Gastroesophageal sphincter (tissue), 4 donors: ENCODE data around the gene CGNL1. TPM values are rescaled to one million over a fixed set of nuclear protein-coding genes. Genes with fewer than 3 reads are reported as not detected.

Experiments
- ATAC-seq: fragments of 150-250 bp; one replicate; pipeline ENCODE4 v1.9.1; 2016; ENCODE audit warnings: mild to moderate bottlenecking, moderate library complexity
- H3K27ac ChIP-seq, 4 donors: fragments of 200-600 bp; sonication (generic) in 3 of 4; 1 replicate in 3 of 4; 2 replicates in 1 of 4; pipeline ENCODE4 v1.5.1; 2016 to 2019
- H3K27me3 ChIP-seq: fragments of 200-600 bp; sonication (generic); one replicate; pipeline ENCODE4 v1.5.1; 2019
- H3K36me3 ChIP-seq, 2 donors: fragments of 200-600 bp; sonication (generic); one replicate each; pipeline ENCODE4 v1.5.1; 2019; ENCODE audit warnings: control low read depth in 1 of 2
- H3K4me1 ChIP-seq, 3 donors: fragments of 200-600 bp; sonication (generic); 1 replicate in 2 of 3; 2 replicates in 1 of 3; pipeline ENCODE4 v1.5.1; 2016 to 2019; ENCODE audit warnings: control low read depth in 2 of 3
- H3K4me3 ChIP-seq, 2 donors: fragments of 200-600 bp; sonication (generic); one replicate each; pipeline ENCODE4 v1.5.1; 2019; ENCODE audit warnings: mild to moderate bottlenecking in 1 of 2, moderate library complexity in 1 of 2
- H3K9me3 ChIP-seq, 3 donors: fragments of 200-600 bp; sonication (generic); one replicate each; pipeline ENCODE4 v1.5.1; 2017 to 2019; ENCODE audit warnings: control low read depth in 2 of 3
- EP300 ChIP-seq: sonication (generic); formaldehyde crosslinking; IDR thresholded peaks from one replicate; pipeline ENCODE4 v1.6.1; 2017; ENCODE audit warnings: antibody characterized with exemption, mild to moderate bottlenecking
- POLR2A ChIP-seq, 2 donors: fragments of 450-650 bp; IDR thresholded peaks; one replicate each; pipeline ENCODE4 v1.6.1; 2017; ENCODE audit warnings: antibody characterized with exemption in 2 of 2, mild to moderate bottlenecking in 2 of 2, moderate library complexity in 1 of 2
- POLR2AphosphoS5 ChIP-seq: sonication (generic); formaldehyde crosslinking; IDR thresholded peaks from one replicate; pipeline ENCODE4 v1.6.1; 2017; ENCODE audit warnings: antibody characterized with exemption
- WGBS, 2 donors: methylation state at CpG; one replicate each; pipeline ENCODE4 v1.1.5; 2018; ENCODE audit warnings: low coverage in 1 of 2; 5-methylcytosine and 5-hydroxymethylcytosine counted together
- total RNA-seq, 4 donors: library from RNA; depleted of rRNA; stranded (reverse); fragments of >200 nt; gene quantifications; one replicate each; pipeline ENCODE4 v1.1.0, GENCODE V29; 2016
- TF ChIP-seq, protein P1 (sequence below), 4 experiments: fragments of 200-600 bp in 2 of 4; fragments of 450-650 bp in 2 of 4; sonication (generic) in 1 of 4; IDR thresholded peaks; one replicate each; pipeline ENCODE4 v1.5.1; 2017 to 2019; ENCODE audit warnings: antibody characterized with exemption in 4 of 4, mild to moderate bottlenecking in 2 of 4, moderate library complexity in 2 of 4

CGNL1 gene
- total RNA-seq = 10 to 100 TPM in 3 of 4 donors, 1 to 10 TPM in 1; 8.5 to 36.4 (median 16.7) TPM

DNA sequence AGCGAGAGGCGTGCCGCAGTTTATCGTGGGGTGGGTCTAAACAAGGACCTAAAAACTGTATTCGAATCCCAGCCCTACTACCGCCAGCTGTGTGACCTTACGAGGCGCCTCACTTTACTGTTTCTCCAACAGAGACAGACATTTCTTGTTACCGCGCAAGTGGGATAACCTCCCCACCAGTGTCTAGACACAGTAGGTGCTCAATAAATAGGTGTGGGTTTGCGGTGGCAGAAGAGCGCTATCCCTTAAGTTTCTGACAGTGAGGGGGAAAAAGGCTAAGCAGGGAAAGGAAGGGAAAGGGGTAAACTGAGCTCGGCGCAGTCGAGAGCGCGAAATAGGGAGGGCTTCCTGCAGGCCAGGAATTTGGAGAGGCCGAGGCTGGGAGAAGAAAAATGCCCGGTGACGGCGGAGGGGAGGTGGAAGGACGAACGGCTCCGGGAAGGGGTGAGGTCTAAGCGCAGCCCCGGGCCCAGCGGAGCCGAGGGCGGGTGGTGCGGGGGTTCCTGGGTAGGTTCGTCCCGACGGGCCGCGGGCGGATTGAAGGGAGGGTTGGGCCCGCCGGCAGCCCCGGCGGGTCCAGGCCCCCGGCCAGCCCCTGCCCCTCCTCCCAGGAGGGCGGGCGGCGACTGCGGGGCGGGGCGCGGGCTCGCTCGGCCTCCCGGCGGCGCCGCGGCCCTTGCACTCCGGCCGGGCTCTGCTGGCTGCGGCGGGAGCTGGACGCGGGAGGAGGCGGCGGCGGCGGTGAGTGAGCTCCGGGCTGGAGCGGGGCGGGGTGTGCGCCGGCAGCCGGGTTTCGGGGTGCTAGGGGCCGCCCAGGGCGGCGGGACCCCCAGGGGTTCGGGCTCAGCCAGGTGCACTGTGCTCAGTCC, at the start of gene CGNL1:
TSS of gene CGNL1 (plus strand) at position 679 of the 869 bp plus-strand sequence. CDS start 61,495 bp downstream, outside the sequence.
- H3K4me1 ChIP-seq = peaks cover 0 to 41% (median 0%) of the 10 kb centered on the region in 3 donors
- peak within 1 kb of the TSS in 3 of 4 donors; percentile 62 to 81 (median 70) for H3K27ac ChIP-seq
- H3K4me3 ChIP-seq = peak within 1 kb of the TSS; percentile 65 to 83
- H3K36me3 ChIP-seq = no peaks in the 10 kb centered on the region
- peaks cover 8% of the 10 kb centered on the region for H3K27me3 ChIP-seq
- no peaks in the 10 kb centered on the region for H3K9me3 ChIP-seq
- TF ChIP-seq POLR2AphosphoS5 (no peak), POLR2A (IDR thresholded peaks at IDR 0.05) (peak; percentile 37 to 53)
- 8 to 51% methylated on average over 11 to 24 of the region's 76 CpGs for WGBS, 2 donors
- ATAC-seq = peak; percentile 90

GRCh38 chr15:57327985-57328471, 48.3 kb upstream of the CGNL1 start:
- Histone ChIP-seq H3K9me3 (no peaks in the 10 kb centered on the region), H3K27ac (no peak overlapping the region), H3K36me3 (no peaks in the 10 kb centered on the region), H3K4me1 (no peaks in the 10 kb centered on the region), H3K27me3 (peaks cover 4% of the 10 kb centered on the region), H3K4me3 (no peak overlapping the region)
- TF ChIP-seq POLR2A (IDR thresholded peaks at IDR 0.05) (no peak), EP300 (no peak), POLR2AphosphoS5 (no peak)
- TF ChIP-seq, protein P1, sequence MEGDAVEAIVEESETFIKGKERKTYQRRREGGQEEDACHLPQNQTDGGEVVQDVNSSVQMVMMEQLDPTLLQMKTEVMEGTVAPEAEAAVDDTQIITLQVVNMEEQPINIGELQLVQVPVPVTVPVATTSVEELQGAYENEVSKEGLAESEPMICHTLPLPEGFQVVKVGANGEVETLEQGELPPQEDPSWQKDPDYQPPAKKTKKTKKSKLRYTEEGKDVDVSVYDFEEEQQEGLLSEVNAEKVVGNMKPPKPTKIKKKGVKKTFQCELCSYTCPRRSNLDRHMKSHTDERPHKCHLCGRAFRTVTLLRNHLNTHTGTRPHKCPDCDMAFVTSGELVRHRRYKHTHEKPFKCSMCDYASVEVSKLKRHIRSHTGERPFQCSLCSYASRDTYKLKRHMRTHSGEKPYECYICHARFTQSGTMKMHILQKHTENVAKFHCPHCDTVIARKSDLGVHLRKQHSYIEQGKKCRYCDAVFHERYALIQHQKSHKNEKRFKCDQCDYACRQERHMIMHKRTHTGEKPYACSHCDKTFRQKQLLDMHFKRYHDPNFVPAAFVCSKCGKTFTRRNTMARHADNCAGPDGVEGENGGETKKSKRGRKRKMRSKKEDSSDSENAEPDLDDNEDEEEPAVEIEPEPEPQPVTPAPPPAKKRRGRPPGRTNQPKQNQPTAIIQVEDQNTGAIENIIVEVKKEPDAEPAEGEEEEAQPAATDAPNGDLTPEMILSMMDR (IDR thresholded peaks at IDR 0.05) = no peak
- peak; percentile 68 for ATAC-seq
- WGBS, 2 donors = 71 to 76% methylated on average over 4 to 11 of the region's 11 CpGs

- ATAC-seq = peak; percentile 12
- TF ChIP-seq POLR2A (IDR thresholded peaks at IDR 0.05) (no peak), POLR2AphosphoS5 (no peak), EP300 (no peak)
- TF ChIP-seq, protein P1 (IDR thresholded peaks at IDR 0.05) = no peak
Observed at GRCh38 chr15:57328479-57328878, 47.8 kb upstream of the CGNL1 start.

GRCh38 chr15:57328897-57329296, 47.4 kb upstream of the CGNL1 start:
- Histone ChIP-seq H3K9me3 (no peaks in the 10 kb centered on the region), H3K27me3 (peaks cover 4% of the 10 kb centered on the region), H3K27ac (no peak overlapping the region), H3K36me3 (no peaks in the 10 kb centered on the region), H3K4me3 (no peak overlapping the region), H3K4me1 (no peaks in the 10 kb centered on the region)
- TF ChIP-seq, protein P1 (IDR thresholded peaks at IDR 0.05) = no peak
- TF ChIP-seq EP300 = no peak
- TF ChIP-seq POLR2AphosphoS5 = no peak
- no peak for TF ChIP-seq POLR2A (IDR thresholded peaks at IDR 0.05)
- no peak for ATAC-seq
- WGBS, 2 donors = 38 to 80% methylated on average over 2 to 4 of the region's 5 CpGs

More at GRCh38 chr15:57328479-57328878, 47.8 kb upstream of the CGNL1 start:
- no peak overlapping the region for H3K4me3 ChIP-seq
- H3K27ac ChIP-seq = no peak overlapping the region
- no peaks in the 10 kb centered on the region for H3K4me1 ChIP-seq
- no peaks in the 10 kb centered on the region for H3K9me3 ChIP-seq
- WGBS, 2 donors = 95 to 98% methylated on average over 6 to 7 of the region's 8 CpGs
- no peaks in the 10 kb centered on the region for H3K36me3 ChIP-seq
- H3K27me3 ChIP-seq = peaks cover 4% of the 10 kb centered on the region

DNA sequence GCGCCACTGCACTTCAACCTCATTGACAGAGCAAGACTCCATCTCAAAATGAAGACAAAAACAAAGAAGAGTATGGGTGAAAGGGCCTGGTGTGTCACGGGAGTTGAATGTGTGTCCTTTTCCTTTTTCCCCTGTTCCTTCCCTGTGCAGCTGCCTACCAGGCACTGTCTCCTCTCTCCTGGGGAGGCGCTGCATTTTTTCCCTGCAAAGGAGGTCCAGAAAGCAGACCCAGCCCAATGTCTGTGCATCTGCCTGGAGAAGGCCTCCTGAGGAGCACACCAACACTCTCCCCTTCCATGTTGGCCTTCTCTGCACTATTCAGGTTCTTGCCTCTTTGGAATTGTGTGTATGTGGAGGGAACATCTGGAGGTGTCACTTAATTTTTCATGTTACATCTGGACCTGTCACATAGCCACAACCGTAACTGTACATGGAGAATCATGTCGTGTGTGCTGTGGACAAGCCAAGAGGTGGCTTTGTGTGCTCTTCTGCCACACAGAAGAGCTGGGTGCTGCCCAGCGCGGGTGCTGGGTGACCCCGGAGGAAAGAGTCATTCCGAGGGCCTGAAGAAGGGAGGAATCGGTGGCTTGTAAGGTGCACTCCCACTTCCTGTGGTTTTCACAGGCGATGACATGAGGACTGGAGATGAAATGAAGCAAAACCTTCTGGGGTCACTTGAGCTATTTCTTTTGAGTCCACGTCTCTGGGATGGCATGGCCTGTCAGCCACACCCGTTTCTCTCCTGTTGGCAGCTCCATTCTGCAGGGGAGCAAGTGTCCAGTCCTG, 46.5 kb upstream of the CGNL1 start:
- WGBS, 2 donors = 71 to 97% methylated on average over 5 to 6 of the region's 13 CpGs
- TF ChIP-seq, protein P1 (IDR thresholded peaks at IDR 0.05) = no peak
- TF ChIP-seq POLR2AphosphoS5 = no peak
- no peak for TF ChIP-seq POLR2A (IDR thresholded peaks at IDR 0.05)

More for the DNA sequence above, 46.5 kb upstream of the CGNL1 start:
- Histone ChIP-seq H3K27me3 (peaks cover 4% of the 10 kb centered on the region), H3K4me3 (no peak overlapping the region), H3K36me3 (no peaks in the 10 kb centered on the region), H3K4me1 (no peaks in the 10 kb centered on the region), H3K27ac (no peak overlapping the region), H3K9me3 (no peaks in the 10 kb centered on the region)
- no peak for ATAC-seq
